HepG2 (cell line): ENCODE measurements around the gene SGCE. TPM values are rescaled to one million over a fixed set of nuclear protein-coding genes. Genes with fewer than 3 reads are reported as not detected.

ENCODE experiments used
- ATAC-seq: fragments of 200-7000 bp; cut with Tn5 transposase; 3 replicates; pipeline ENCODE4 v1.9.1; 2020; ENCODE audit warnings: mild to moderate bottlenecking, moderate library complexity
- BruUV-seq: library from RNA; stranded (reverse); fragments of 400-500 nt; replicated peaks from 2 replicates; lab custom pipeline; 2021; lab: Mats Ljungman, UMichigan
- CTCF ChIA-PET: fragments of 300-600 bp; formaldehyde crosslinking; extraction: SDS; loops from one replicate; lab custom pipeline; 2021; ENCODE audit warnings: low total read pairs, inconsistent platforms, low intra/inter-chr PET ratio; lab: Yijun Ruan, JAX
- POLR2A ChIA-PET: fragments of 350-600 bp; sonication (Branson Sonifier 250); formaldehyde crosslinking; loops from one replicate; lab custom pipeline; 2020; ENCODE audit warnings: antibody characterized with exemption, inconsistent platforms; lab: Yijun Ruan, JAX
- DNase-seq: peaks from one replicate; pipeline ENCODE4 v3.0.0-alpha.2; 2015; ENCODE audit warnings: low spot score
- FAIRE-seq: peaks from 3 replicates; lab custom pipeline; 2011; peaks lifted over from hg19 to GRCh38; lab: Jason Lieb, UNC
- H2AFZ ChIP-seq: one replicate; pipeline ENCODE4 v1.6.1; 2011; ENCODE audit warnings: low read length, inconsistent platforms
- H3K27ac ChIP-seq: fragments of 300-600 bp; 3 replicates; pipeline ENCODE4 v1.8.0; 2011; ENCODE audit warnings: mixed run types, mild to moderate bottlenecking, mixed read lengths, low read length, inconsistent platforms; ENCODE audit not compliant: insufficient read depth; ENCODE audit errors: extremely low read length
- H3K27me3 ChIP-seq, 2 experiments: fragments of 200-600 bp in 1 of 2; 2 replicates in 1 of 2; 3 replicates in 1 of 2; pipeline versions ENCODE4 v1.6.0 to v1.8.0; 2011; ENCODE audit warnings: low read length in 2 of 2, mild to moderate bottlenecking in 2 of 2, moderate library complexity in 2 of 2, inconsistent platforms in 1 of 2; ENCODE audit not compliant: insufficient read depth in 2 of 2, control insufficient read depth in 1 of 2
- H3K36me3 ChIP-seq, 2 experiments: fragments of 200-600 bp in 1 of 2; replicated peaks in 1 of 2; 2 replicates in 1 of 2; 3 replicates in 1 of 2; pipeline versions ENCODE4 v1.5.1 to v1.8.0; 2011; ENCODE audit warnings: low read length in 2 of 2, inconsistent platforms in 1 of 2; ENCODE audit not compliant: insufficient read depth in 2 of 2, control insufficient read depth in 1 of 2
- H3K4me1 ChIP-seq: 2 replicates; pipeline ENCODE4 v1.5.1; 2012; ENCODE audit warnings: low read length, inconsistent platforms; ENCODE audit not compliant: insufficient read depth
- H3K4me2 ChIP-seq: 2 replicates; pipeline ENCODE4 v1.6.0; 2011; ENCODE audit warnings: low read depth, low read length, inconsistent platforms
- H3K4me3 ChIP-seq, 3 experiments: fragments of 200-600 bp in 1 of 3; sonication (generic), shearing (Covaris generic) in 1 of 3; replicated peaks in 1 of 3; 2 replicates each; pipeline ENCODE4 v1.5.1; 2011 to 2016; ENCODE audit warnings: low read length in 3 of 3, inconsistent platforms in 2 of 3, low read depth in 2 of 3, mild to moderate bottlenecking in 2 of 3, control low read depth in 1 of 3, mixed read lengths in 1 of 3; ENCODE audit not compliant: insufficient read depth in 1 of 3
- H3K79me2 ChIP-seq: one replicate; pipeline ENCODE4 v1.6.1; 2011; ENCODE audit warnings: low read length, inconsistent platforms; ENCODE audit not compliant: insufficient read depth
- H3K9ac ChIP-seq: 2 replicates; pipeline ENCODE4 v1.6.0; 2011; ENCODE audit warnings: mild to moderate bottlenecking, low read depth, low read length, inconsistent platforms; ENCODE audit not compliant: insufficient read depth
- H3K9me3 ChIP-seq: 2 replicates; pipeline ENCODE4 v1.5.1; 2012; ENCODE audit warnings: mild to moderate bottlenecking, low read length
- H4K20me1 ChIP-seq: 2 replicates; pipeline ENCODE4 v1.6.0; 2011; ENCODE audit warnings: inconsistent platforms, mild to moderate bottlenecking, low read length, moderate library complexity; ENCODE audit not compliant: insufficient read depth
- ARNT ChIP-seq: fragments of 450-650 bp; IDR thresholded peaks from 2 replicates; pipeline ENCODE4 v1.6.1; 2017
- CCAR2 ChIP-seq: fragments of 200-400 bp; formaldehyde crosslinking; optimal IDR thresholded peaks from 2 replicates; pipeline ENCODE3; 2018; ENCODE audit warnings: low read depth, mild to moderate bottlenecking, low read length, moderate library complexity
- CHD2 ChIP-seq: IDR thresholded peaks from 2 replicates; pipeline ENCODE4 v1.6.1; 2011; ENCODE audit warnings: low read depth, low read length, improper control_type of control experiment
- GATAD2A ChIP-seq: IDR thresholded peaks from 2 replicates; pipeline ENCODE4 v1.6.1; 2016
- GLI4 ChIP-seq: sonication (generic); formaldehyde crosslinking; IDR thresholded peaks from 2 replicates; pipeline ENCODE4 v1.5.1; 2020; ENCODE audit warnings: missing genetic modification reagents, mild to moderate bottlenecking, moderate library complexity, borderline replicate concordance
- HOXD1 ChIP-seq: sonication (generic); formaldehyde crosslinking; IDR thresholded peaks from 2 replicates; pipeline ENCODE4 v1.5.0; 2020; ENCODE audit warnings: missing genetic modification reagents
- NRL ChIP-seq: sonication (generic); formaldehyde crosslinking; IDR thresholded peaks from 2 replicates; pipeline ENCODE4 v1.5.0; 2020; ENCODE audit warnings: missing genetic modification reagents, mild to moderate bottlenecking, moderate library complexity, borderline replicate concordance
- PAX8 ChIP-seq: sonication (generic); formaldehyde crosslinking; IDR thresholded peaks from 2 replicates; pipeline ENCODE4 v1.8.0; 2022; ENCODE audit warnings: mild to moderate bottlenecking, missing genetic modification reagents, borderline replicate concordance
- RCOR2 ChIP-seq: IDR thresholded peaks from 2 replicates; pipeline ENCODE4 v1.6.1; 2016; ENCODE audit warnings: missing biosample characterization, missing genetic modification reagents
- SPEN ChIP-seq: sonication (generic); formaldehyde crosslinking; IDR thresholded peaks from 2 replicates; pipeline ENCODE4 v1.5.1; 2020; ENCODE audit warnings: low read depth, mild to moderate bottlenecking, missing genetic modification reagents
- TEAD3 ChIP-seq: optimal IDR thresholded peaks from 2 replicates; pipeline ENCODE3; 2016; ENCODE audit warnings: borderline replicate concordance
- ZFP91 ChIP-seq: sonication (generic); formaldehyde crosslinking; IDR thresholded peaks from 2 replicates; pipeline ENCODE4 v1.9.0; 2022; ENCODE audit warnings: missing genetic modification reagents, mild to moderate bottlenecking, borderline replicate concordance
- ZGPAT ChIP-seq: IDR thresholded peaks from 2 replicates; pipeline ENCODE4 v1.6.1; 2016; ENCODE audit warnings: mild to moderate bottlenecking
- ZKSCAN1 ChIP-seq: fragments of 150-350 bp; IDR thresholded peaks from 2 replicates; pipeline ENCODE4 v1.6.1; 2014; ENCODE audit warnings: low read length
- ZMYM4 ChIP-seq: sonication (generic); formaldehyde crosslinking; IDR thresholded peaks from 2 replicates; pipeline ENCODE4 v1.8.1; 2023; ENCODE audit warnings: mild to moderate bottlenecking, missing genetic modification reagents
- ZNF160 ChIP-seq: sonication (generic); formaldehyde crosslinking; IDR thresholded peaks from 2 replicates; pipeline ENCODE4 v1.8.0; 2022; ENCODE audit warnings: mild to moderate bottlenecking, inconsistent platforms, missing genetic modification reagents
- ZNF232 ChIP-seq: sonication (generic); formaldehyde crosslinking; IDR thresholded peaks from 2 replicates; pipeline ENCODE4 v1.4.0; 2020; ENCODE audit warnings: missing genetic modification reagents, borderline replicate concordance
- ZNF331 ChIP-seq: sonication (generic); formaldehyde crosslinking; IDR thresholded peaks from 2 replicates; pipeline ENCODE4 v1.4.0; 2020; ENCODE audit warnings: missing genetic modification reagents
- ZNF350 ChIP-seq: sonication (generic); formaldehyde crosslinking; IDR thresholded peaks from 2 replicates; pipeline ENCODE4 v1.4.0; 2020; ENCODE audit warnings: mild to moderate bottlenecking, low read depth, missing genetic modification reagents, borderline replicate concordance
- ZNF784 ChIP-seq: sonication (generic); formaldehyde crosslinking; IDR thresholded peaks from 2 replicates; pipeline ENCODE4 v1.5.1; 2020; ENCODE audit warnings: missing genetic modification reagents, mild to moderate bottlenecking, borderline replicate concordance
- ZSCAN25 ChIP-seq: sonication (generic); formaldehyde crosslinking; IDR thresholded peaks from 2 replicates; pipeline ENCODE4 v1.8.0; 2022; ENCODE audit warnings: mild to moderate bottlenecking, missing genetic modification reagents
- ZSCAN9 ChIP-seq: IDR thresholded peaks from 2 replicates; pipeline ENCODE4 v1.6.1; 2016; ENCODE audit warnings: borderline replicate concordance
- WGBS: methylation state at CpG from one replicate; pipeline ENCODE4 v1.1.6; 2017; ENCODE audit warnings: low lambda C conversion rate; 5-methylcytosine and 5-hydroxymethylcytosine counted together
- in situ Hi-C: cut with HindIII; loops from 2 replicates; pipeline ENCODE4 v1.10.0; 2017; ENCODE audit warnings: low pct_unique_long_range_greater_than_20kb; ENCODE audit not compliant: extremely low pct_ligation_motif_present
- intact Hi-C: fragments of 100-400 bp; cut with micrococcal nuclease; formaldehyde crosslinking; loops from one replicate; pipeline ENCODE4 v1.10.0; 2022; ENCODE audit not compliant: unreplicated experiment
- polyA plus RNA-seq, 8 experiments: library from polyadenylated mRNA; depleted of rRNA in 3 of 8; stranded (reverse) in 7 of 8; unstranded in 1 of 8; fragments of >200 nt; fragmentation: Illumina TruSeq in 4 of 8; extraction: Trizol in 4 of 8; gene quantifications; 2 replicates each; pipeline versions ENCODE4 v1.2.1 to v1.2.3, GENCODE V29; 2011 to 2016; ENCODE audit warnings: low read depth in 4 of 8, missing spikeins in 1 of 8, mixed read lengths in 1 of 8; ENCODE audit not compliant: insufficient read depth in 1 of 8
- total RNA-seq, 5 experiments: library from RNA; depleted of rRNA; stranded (reverse); fragments of >200 nt; fragmentation: Illumina TruSeq; extraction: Trizol; gene quantifications; 2 replicates each; pipeline ENCODE4 v1.2.3, GENCODE V29; 2016; ENCODE audit warnings: low read depth in 1 of 5
- TF ChIP-seq, protein P1 (sequence below): sonication (generic); formaldehyde crosslinking; IDR thresholded peaks from 2 replicates; pipeline ENCODE4 v1.5.1; 2020; ENCODE audit warnings: mild to moderate bottlenecking, missing genetic modification reagents, moderate library complexity

Gene SGCE
- total and polyA plus RNA-seq, 2 of the 13 experiments (the other 11 are each of a cell fraction or from before 2014, with no cell fraction given), result 52.3 to 71.1 TPM

DNA sequence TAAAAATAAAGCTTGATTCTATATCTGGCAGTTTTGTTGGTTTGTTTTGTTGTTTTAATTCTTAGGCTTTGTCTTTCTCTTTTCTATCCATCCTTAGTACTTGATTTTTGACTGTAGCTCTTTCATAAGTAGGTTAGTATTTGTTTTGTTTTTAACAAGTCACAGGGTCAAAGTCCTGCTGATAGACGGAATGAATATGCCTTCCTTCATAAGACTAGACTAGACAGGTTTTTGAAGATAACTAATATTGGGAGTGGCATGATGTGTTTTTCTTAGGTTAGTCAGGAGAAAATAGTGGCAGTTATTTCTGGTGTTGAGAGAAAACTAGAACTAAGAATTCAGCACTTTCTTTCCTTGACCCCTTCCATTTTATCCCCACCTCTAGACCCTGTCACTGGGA lies 96.0 kb downstream of the SGCE start:
- H3K4me1 ChIP-seq, result peaks cover 41% of the 10 kb centered on the region
- no peaks in the 10 kb centered on the region for H4K20me1 ChIP-seq
- no peak overlapping the region for H2AFZ ChIP-seq
- H3K9me3 ChIP-seq, result no peaks in the 10 kb centered on the region
- peak; percentile 83 for DNase-seq
- no peak overlapping the region for H3K9ac ChIP-seq
- BruUV-seq, result no TSS peak
- POLR2A ChIA-PET, result interaction anchor here (0.6 to 0.8 kb wide), 2 partner anchors 63 to 97 kb away, joined by 3 to 4 read pairs; no protein-coding TSS in a partner anchor
- H3K4me2 ChIP-seq, result peak overlapping the region; percentile 55
- no peaks in the 10 kb centered on the region for H3K27me3 ChIP-seq
- no peak for FAIRE-seq
- no peak for ATAC-seq
- H3K36me3 ChIP-seq, result peaks cover 0 to 1% of the 10 kb centered on the region in 2 experiments; a peak in 1 of 5 replicates
- no peak overlapping the region for H3K4me3 ChIP-seq
- peak overlapping the region; percentile 33 for H3K27ac ChIP-seq
- 0% methylated on average over 1 of the region's 1 CpG for WGBS
- CTCF ChIA-PET, result no interaction called here
- intact Hi-C loops, result loop anchor here (5.0 to 10.0 kb wide), 4 partner anchors 82 to 412 kb away; partner anchors contain the start of gene PPP1R9A
- in situ Hi-C loops, result no loop called here
- H3K79me2 ChIP-seq, result no peaks in the 10 kb centered on the region
- TF ChIP-seq GATAD2A (CRISPR knock-in tag) (peak; percentile 75), SPEN (CRISPR knock-in tag) (no peak), RCOR2 (CRISPR knock-in tag) (no peak), ZNF331 (no peak), PAX8 (CRISPR knock-in tag) (no peak), ZSCAN25 (no peak), TEAD3 (CRISPR knock-in tag) (peak; percentile 7), ZFP91 (CRISPR knock-in tag) (no peak), ZNF160 (CRISPR knock-in tag) (no peak), HOXD1 (CRISPR knock-in tag) (no peak), ZNF784 (CRISPR knock-in tag) (no peak), CHD2 (no peak), ZGPAT (0 out of 2 replicates have a peak, but pooled peaks have one; percentile 25), ARNT (no peak), NRL (CRISPR knock-in tag) (no peak), ZMYM4 (CRISPR knock-in tag) (no peak), ZKSCAN1 (no peak), ZNF350 (no peak), CCAR2 (no peak), ZNF232 (CRISPR knock-in tag) (no peak), GLI4 (CRISPR knock-in tag) (no peak), ZSCAN9 (CRISPR knock-in tag) (no peak)
- TF ChIP-seq, protein P1, sequence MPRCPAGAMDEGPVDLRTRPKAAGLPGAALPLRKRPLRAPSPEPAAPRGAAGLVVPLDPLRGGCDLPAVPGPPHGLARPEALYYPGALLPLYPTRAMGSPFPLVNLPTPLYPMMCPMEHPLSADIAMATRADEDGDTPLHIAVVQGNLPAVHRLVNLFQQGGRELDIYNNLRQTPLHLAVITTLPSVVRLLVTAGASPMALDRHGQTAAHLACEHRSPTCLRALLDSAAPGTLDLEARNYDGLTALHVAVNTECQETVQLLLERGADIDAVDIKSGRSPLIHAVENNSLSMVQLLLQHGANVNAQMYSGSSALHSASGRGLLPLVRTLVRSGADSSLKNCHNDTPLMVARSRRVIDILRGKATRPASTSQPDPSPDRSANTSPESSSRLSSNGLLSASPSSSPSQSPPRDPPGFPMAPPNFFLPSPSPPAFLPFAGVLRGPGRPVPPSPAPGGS (CRISPR knock-in tag), result no peak
